ENCODE measurements around the gene ZFP64. TPM values are rescaled to one million over a fixed set of nuclear protein-coding genes. Genes with fewer than 3 reads are reported as not detected.

Gene ZFP64
- total RNA-seq, 4 donors from 2014 or later: 5.4 to 23.4 (median 11.2) TPM

DNA sequence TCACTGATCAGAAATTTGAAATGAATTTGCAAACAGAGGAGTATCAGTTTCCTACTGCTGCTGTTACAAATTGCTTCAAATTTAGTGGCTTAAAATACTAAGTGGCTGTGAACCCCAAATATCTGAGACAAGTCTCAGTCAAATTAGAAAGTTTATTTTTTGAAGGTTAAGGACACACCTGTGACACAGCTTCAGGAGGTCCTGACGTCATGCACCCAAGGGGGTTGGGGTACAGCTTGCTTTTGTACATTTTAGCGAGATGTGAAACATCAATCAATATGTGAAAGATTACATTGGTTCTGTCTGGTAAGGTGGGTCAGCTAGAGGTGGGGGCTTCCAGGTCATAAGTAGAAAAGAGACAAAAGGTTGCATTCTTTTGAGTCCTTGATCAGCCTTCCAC, 21.4 kb upstream of the ZFP64 start:
- Histone ChIP-seq H3K4me3 (no peak overlapping the region), H3K36me3 (no peaks in the 10 kb centered on the region), H3K27ac (no peak overlapping the region), H3K4me1 (no peaks in the 10 kb centered on the region), H3K27me3 (no peaks in the 10 kb centered on the region), H3K9me3 (peaks cover 0 to 6% of the 10 kb centered on the region in 2 donors)
- TF ChIP-seq, protein P1, sequence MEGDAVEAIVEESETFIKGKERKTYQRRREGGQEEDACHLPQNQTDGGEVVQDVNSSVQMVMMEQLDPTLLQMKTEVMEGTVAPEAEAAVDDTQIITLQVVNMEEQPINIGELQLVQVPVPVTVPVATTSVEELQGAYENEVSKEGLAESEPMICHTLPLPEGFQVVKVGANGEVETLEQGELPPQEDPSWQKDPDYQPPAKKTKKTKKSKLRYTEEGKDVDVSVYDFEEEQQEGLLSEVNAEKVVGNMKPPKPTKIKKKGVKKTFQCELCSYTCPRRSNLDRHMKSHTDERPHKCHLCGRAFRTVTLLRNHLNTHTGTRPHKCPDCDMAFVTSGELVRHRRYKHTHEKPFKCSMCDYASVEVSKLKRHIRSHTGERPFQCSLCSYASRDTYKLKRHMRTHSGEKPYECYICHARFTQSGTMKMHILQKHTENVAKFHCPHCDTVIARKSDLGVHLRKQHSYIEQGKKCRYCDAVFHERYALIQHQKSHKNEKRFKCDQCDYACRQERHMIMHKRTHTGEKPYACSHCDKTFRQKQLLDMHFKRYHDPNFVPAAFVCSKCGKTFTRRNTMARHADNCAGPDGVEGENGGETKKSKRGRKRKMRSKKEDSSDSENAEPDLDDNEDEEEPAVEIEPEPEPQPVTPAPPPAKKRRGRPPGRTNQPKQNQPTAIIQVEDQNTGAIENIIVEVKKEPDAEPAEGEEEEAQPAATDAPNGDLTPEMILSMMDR (IDR thresholded peaks at IDR 0.05): no peak
- TF ChIP-seq POLR2A (IDR thresholded peaks at IDR 0.05): no peak
- intact Hi-C loops (cut with DNase I; ENCODE audit: low total_unique reads): no loop called here
- no peak for DNase-seq

DNA sequence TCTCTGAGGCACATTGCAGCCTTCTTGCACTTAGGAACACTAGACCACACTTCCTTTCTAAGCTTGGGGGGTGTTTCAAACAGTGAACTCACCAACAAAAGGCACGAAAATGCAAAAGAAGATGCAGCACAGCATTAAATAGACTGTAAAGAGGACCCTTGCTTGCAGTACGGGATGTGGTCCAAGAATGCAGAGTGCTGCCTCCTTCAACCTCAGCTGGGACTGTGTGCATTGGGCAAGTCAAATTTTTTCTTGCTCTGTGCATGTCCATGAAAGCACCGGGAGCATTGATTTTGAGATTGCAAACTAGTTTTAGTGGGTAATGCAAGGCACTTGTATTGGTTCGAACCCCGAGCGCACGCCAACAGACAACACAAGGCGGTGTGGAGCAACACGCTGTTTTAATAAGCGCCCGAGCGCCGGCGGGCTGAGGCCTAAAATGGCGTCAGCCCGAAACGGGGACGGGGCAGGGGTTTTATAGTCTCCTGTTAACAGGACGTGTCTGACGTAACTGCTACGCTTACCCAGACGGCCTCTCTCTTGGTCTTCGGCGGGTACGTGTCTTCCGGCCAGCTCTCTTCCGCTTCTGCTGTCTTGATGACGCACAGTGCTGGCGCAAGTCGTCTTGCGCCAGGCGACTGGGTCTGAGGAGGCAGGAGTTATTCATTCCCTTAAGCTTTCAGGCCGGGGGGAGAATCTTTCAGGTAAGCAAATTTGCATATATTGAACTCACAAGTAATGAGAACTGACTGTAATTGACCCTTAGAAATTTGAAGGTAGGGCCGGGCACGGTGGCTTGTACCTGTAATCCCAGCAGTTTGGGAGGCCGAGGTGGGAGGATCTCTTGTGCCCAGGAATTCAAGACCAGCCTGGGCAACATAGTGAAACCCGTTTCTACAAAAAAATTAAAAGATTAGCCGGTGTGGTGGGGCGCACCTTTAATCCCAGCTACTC, 18.7 kb upstream of the ZFP64 start:
- no peaks in the 10 kb centered on the region for H3K27me3 ChIP-seq
- TF ChIP-seq, protein P1 (IDR thresholded peaks at IDR 0.05): no peak
- TF ChIP-seq POLR2A (IDR thresholded peaks at IDR 0.05): no peak
- H3K9me3 ChIP-seq: no peaks in the 10 kb centered on the region
- no peak overlapping the region for H3K4me3 ChIP-seq
- H3K4me1 ChIP-seq: no peaks in the 10 kb centered on the region
- no peak for DNase-seq
- H3K27ac ChIP-seq: no peak overlapping the region
- intact Hi-C loops (cut with DNase I; ENCODE audit: low total_unique reads): no loop called here
- no peaks in the 10 kb centered on the region for H3K36me3 ChIP-seq

DNA sequence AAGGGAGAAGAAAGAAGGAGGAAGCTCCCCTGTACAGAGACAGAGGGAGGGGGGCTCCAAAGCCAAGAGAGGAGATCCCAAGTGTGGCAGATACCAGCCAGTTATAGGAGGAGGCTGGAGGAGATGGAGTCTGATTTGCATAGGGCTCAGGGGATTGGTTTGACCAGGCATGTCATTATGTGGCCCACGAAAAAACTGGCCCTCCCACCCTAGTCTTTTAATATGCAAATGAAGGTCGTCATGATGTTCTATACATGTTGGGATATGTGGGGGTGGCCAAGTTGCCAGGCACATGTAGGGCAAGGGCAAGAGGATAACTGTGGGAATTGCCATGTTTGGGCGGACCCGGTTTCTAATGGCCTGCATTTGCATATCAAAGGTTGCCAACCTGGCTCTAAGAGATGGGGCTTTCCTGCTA, 17.6 kb upstream of the ZFP64 start:
- DNase-seq: no peak

DNA sequence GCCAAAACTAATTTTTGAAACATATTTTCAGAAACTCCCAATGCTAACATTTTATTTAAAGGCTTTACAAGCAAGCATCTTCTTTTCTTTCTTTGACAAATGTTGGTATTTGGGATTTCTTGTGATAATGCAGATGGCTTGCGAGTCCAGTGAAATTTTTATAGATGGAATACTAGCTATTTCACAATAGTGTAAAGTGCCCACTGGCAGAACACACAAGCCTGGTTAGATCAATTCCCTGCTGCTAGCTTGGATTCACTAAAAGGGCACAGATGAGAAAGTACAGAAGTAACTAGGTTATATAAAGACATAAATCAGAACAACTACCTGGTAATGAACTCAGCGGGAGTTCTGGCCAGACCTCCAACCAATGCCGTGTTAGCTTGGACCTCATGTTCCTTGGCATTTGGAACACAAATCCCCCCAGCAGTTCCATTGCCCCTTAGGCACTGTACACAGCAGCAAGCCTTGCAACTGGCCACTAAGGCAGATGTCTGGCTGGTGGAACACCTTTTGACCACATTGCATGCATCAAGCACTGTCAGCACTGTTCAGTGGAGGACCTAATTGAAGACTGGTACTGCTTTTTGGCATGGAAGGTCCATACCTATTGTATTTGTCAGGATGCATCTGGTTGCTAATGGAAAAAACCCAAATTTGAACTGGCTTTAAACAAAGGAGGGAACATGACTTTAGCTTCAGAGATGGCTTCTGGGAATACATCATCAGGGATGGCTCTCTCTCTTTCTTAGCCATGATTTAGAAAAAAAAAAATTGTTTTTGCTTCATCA, 15.6 kb upstream of the ZFP64 start:
- Histone ChIP-seq H3K36me3 (no peaks in the 10 kb centered on the region), H3K4me3 (no peak overlapping the region), H3K9me3 (no peaks in the 10 kb centered on the region), H3K27ac (no peak overlapping the region), H3K27me3 (no peaks in the 10 kb centered on the region), H3K4me1 (no peaks in the 10 kb centered on the region)
- TF ChIP-seq, protein P1 (IDR thresholded peaks at IDR 0.05): no peak
- TF ChIP-seq POLR2A (IDR thresholded peaks at IDR 0.05): no peak
- DNase-seq: no peak
- intact Hi-C loops (cut with DNase I; ENCODE audit: low total_unique reads): no loop called here

More for the DNA sequence above, 17.6 kb upstream of the ZFP64 start:
- Histone ChIP-seq H3K27ac (no peak overlapping the region), H3K36me3 (no peaks in the 10 kb centered on the region), H3K9me3 (no peaks in the 10 kb centered on the region), H3K27me3 (no peaks in the 10 kb centered on the region), H3K4me3 (no peak overlapping the region), H3K4me1 (no peaks in the 10 kb centered on the region)
- intact Hi-C loops (cut with DNase I; ENCODE audit: low total_unique reads): no loop called here
- TF ChIP-seq, protein P1 (IDR thresholded peaks at IDR 0.05): no peak
- no peak for TF ChIP-seq POLR2A (IDR thresholded peaks at IDR 0.05)

DNA sequence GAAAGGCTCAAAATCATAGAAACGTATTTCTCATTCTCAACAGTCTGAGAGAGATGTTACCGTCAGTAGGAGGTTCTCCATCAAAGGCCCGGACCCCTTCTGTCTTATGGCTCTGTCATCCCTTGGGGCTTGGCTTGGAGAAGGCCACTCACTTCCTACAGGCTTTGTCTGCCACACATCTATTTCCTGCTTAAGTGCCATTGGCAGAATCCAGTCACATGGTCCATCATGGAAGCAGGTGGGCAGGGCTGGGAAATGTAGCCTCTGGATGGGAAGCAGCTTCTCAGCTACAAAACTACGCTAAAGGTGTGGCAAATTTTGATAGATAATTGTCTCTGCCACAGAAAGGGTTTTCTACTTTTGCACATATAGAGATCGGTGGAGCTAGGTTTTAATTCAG, 12.6 kb upstream of the ZFP64 start:
- Histone ChIP-seq H3K27ac (no peak overlapping the region), H3K4me3 (no peak overlapping the region), H3K27me3 (no peaks in the 10 kb centered on the region), H3K36me3 (no peaks in the 10 kb centered on the region), H3K4me1 (no peaks in the 10 kb centered on the region), H3K9me3 (no peaks in the 10 kb centered on the region)
- no peak for DNase-seq
- intact Hi-C loops (cut with DNase I; ENCODE audit: low total_unique reads): no loop called here
- TF ChIP-seq POLR2A (IDR thresholded peaks at IDR 0.05): no peak
- TF ChIP-seq, protein P1 (IDR thresholded peaks at IDR 0.05): no peak
